OCI-LY7 (cell line): ENCODE measurements around the gene ARID5B.

Source experiments
- CTCF ChIP-seq: fragments of 200-600 bp; sonication (generic); conservative IDR thresholded peaks from 2 replicates; pipeline ENCODE4 v1.5.1; 2014; ENCODE audit warnings: mild to moderate bottlenecking, antibody characterized with exemption, low read length, moderate library complexity, mixed read lengths
- EZH2phosphoT487 ChIP-seq: fragments of 200-600 bp; sonication (generic); IDR thresholded peaks from 2 replicates; pipeline ENCODE4 v1.6.1; 2018; ENCODE audit warnings: low read depth, borderline replicate concordance, mild to moderate bottlenecking, mixed run types, antibody characterized with exemption, low read length, moderate library complexity, mixed read lengths

DNA sequence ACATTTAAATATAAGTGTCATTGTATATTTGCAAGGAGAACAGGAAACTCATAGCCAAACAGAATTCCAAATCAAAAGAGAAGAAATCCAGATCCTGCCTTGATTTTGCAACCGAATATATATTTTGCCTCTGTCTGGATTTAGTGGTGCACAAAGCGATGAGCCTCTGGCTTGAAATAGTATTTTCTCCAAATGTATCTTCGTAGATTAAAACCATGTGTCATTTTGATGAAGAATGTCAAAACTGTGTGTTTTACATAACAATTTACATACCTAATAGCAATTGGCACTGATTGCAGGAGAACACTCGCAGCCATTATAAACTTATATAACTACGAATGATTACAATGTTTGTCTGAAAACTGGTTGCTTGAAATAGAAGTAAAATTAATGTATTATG, 156.4 kb downstream of the ARID5B start:
- TF ChIP-seq EZH2phosphoT487 (no peak), CTCF (no peak)
